ENCODE results near the gene GABRP. TPM values are rescaled to one million over a fixed set of nuclear protein-coding genes. Genes with fewer than 3 reads are reported as not detected.

GABRP gene
- polyA plus RNA-seq, 1 donor from 2014 or later = not detected

DNA sequence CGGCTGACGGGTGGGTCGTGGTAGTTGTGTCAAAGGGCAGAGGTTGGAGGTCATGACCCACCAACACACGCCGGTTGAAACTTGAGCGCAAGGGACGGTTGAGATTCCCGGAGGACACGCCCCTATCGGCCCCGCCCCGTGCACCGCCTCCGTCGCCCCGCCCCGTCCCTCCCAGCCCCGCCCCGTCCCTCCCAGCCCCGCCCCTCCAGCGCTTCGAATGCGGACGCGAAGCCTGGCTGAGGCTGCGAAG, 78.1 kb downstream of the GABRP start:
- no peak overlapping the region for H3K4me2 ChIP-seq (ENCODE audit: low read length)

DNA sequence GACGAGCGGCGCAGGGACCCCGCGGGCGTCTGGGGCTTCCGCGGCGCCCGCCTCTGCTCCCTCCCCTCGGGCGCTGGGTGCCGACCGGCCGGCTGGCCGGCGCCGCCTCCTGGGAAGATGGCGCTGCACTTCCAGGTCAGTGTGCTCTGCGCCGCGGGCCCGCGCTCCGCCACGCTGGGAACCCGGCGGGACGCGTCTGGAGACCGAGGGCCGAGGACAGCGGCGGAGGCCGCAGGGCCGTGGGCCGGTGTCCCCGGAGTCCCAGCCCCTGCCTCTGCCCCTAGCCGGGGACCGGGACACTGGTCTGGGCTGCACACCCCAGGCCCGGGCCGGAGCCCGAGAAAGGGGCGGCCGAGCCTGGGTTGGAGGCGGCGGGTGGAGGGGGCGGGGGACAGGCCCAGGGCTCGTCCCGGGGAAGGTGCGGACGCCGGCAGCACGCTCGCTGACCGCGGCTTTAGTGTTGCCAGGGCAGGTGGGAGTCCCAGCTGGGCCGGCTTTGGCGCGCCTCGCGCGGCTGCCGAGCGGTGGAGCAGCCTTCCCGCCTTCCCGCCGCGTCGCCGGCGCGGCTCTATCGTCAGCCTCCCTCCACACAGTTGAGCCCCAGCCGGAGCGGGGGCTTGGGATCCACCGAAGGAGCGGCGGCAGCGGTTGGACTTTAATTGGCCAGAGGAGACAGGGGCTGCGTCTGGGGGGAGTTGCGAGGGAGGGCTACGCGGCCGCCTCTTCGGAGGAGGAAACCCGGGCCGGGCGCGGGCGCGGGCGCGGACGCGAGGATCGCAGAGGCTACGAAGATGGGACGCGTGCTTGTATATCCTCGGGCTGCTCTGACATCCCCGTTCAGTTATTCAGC, 78.6 kb downstream of the GABRP start, which contains the start of gene RANBP17:
Gene RANBP17 (plus strand): TSS at position 102 of the 850 bp plus-strand sequence.
- Histone ChIP-seq H3K4me2 (ENCODE audit: low read length) (peak within 1 kb of the TSS; percentile 25), H4K20me1 (ENCODE audit: insufficient read depth) (no peaks in the 10 kb centered on the region), H3K27me3 (ENCODE audit: insufficient read depth, low read depth, low read length) (no peaks in the 10 kb centered on the region), H2AFZ (ENCODE audit: low read depth, low read length) (peak within 1 kb of the TSS; percentile 53), H3K9me3 (ENCODE audit: low read length) (no peaks in the 10 kb centered on the region), H3K27ac (ENCODE audit: low read length) (peak within 1 kb of the TSS; percentile 53), H3K36me3 (ENCODE audit: insufficient read depth, low read length) (no peaks in the 10 kb centered on the region), H3F3A (ENCODE audit: insufficient read depth, low read length, poor library complexity, severe bottlenecking) (peaks cover 3% of the 10 kb centered on the region), H3K9me2 (ENCODE audit: insufficient read depth, low read length) (no peaks in the 10 kb centered on the region), H3K4me3 (ENCODE audit: low read length) (peak within 1 kb of the TSS; percentile 88), H3K79me2 (replicated peaks; ENCODE audit: insufficient read depth, low read length) (peaks cover 10% of the 10 kb centered on the region), H3K9ac (ENCODE audit: low read length) (peak within 1 kb of the TSS; percentile 76)
- peak; percentile 65 for TF ChIP-seq MXI1 (conservative IDR thresholded peaks at IDR 0.05; ENCODE audit: poor library complexity, severe bottlenecking)
- TF ChIP-seq SMC3 (conservative IDR thresholded peaks at IDR 0.05; ENCODE audit: poor library complexity) = no peak
- TF ChIP-seq, protein P1, sequence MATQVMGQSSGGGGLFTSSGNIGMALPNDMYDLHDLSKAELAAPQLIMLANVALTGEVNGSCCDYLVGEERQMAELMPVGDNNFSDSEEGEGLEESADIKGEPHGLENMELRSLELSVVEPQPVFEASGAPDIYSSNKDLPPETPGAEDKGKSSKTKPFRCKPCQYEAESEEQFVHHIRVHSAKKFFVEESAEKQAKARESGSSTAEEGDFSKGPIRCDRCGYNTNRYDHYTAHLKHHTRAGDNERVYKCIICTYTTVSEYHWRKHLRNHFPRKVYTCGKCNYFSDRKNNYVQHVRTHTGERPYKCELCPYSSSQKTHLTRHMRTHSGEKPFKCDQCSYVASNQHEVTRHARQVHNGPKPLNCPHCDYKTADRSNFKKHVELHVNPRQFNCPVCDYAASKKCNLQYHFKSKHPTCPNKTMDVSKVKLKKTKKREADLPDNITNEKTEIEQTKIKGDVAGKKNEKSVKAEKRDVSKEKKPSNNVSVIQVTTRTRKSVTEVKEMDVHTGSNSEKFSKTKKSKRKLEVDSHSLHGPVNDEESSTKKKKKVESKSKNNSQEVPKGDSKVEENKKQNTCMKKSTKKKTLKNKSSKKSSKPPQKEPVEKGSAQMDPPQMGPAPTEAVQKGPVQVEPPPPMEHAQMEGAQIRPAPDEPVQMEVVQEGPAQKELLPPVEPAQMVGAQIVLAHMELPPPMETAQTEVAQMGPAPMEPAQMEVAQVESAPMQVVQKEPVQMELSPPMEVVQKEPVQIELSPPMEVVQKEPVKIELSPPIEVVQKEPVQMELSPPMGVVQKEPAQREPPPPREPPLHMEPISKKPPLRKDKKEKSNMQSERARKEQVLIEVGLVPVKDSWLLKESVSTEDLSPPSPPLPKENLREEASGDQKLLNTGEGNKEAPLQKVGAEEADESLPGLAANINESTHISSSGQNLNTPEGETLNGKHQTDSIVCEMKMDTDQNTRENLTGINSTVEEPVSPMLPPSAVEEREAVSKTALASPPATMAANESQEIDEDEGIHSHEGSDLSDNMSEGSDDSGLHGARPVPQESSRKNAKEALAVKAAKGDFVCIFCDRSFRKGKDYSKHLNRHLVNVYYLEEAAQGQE (IDR thresholded peaks at IDR 0.05; ENCODE audit: borderline replicate concordance) = no peak
- TF ChIP-seq EP300 (conservative IDR thresholded peaks at IDR 0.05; ENCODE audit: poor library complexity, severe bottlenecking) = peak; percentile 8
- TF ChIP-seq, protein P2, sequence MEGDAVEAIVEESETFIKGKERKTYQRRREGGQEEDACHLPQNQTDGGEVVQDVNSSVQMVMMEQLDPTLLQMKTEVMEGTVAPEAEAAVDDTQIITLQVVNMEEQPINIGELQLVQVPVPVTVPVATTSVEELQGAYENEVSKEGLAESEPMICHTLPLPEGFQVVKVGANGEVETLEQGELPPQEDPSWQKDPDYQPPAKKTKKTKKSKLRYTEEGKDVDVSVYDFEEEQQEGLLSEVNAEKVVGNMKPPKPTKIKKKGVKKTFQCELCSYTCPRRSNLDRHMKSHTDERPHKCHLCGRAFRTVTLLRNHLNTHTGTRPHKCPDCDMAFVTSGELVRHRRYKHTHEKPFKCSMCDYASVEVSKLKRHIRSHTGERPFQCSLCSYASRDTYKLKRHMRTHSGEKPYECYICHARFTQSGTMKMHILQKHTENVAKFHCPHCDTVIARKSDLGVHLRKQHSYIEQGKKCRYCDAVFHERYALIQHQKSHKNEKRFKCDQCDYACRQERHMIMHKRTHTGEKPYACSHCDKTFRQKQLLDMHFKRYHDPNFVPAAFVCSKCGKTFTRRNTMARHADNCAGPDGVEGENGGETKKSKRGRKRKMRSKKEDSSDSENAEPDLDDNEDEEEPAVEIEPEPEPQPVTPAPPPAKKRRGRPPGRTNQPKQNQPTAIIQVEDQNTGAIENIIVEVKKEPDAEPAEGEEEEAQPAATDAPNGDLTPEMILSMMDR (IDR thresholded peaks at IDR 0.05; ENCODE audit: poor library complexity, severe bottlenecking) = peak; percentile 19
- TF ChIP-seq RAD21 (conservative IDR thresholded peaks at IDR 0.05) = peak; percentile 45
- TF ChIP-seq EZH2 (IDR thresholded peaks at IDR 0.05; ENCODE audit: borderline replicate concordance, insufficient read depth, low read length, poor library complexity, severe bottlenecking) = no peak

More for the DNA sequence above, 78.1 kb downstream of the GABRP start:
- no peaks in the 10 kb centered on the region for H3K9me3 ChIP-seq (ENCODE audit: low read length)
- H4K20me1 ChIP-seq (ENCODE audit: insufficient read depth) = no peaks in the 10 kb centered on the region
- peaks cover 3% of the 10 kb centered on the region for H3F3A ChIP-seq (ENCODE audit: insufficient read depth, low read length, poor library complexity, severe bottlenecking)
- H3K79me2 ChIP-seq (replicated peaks; ENCODE audit: insufficient read depth, low read length) = peaks cover 10% of the 10 kb centered on the region
- H3K4me3 ChIP-seq (ENCODE audit: low read length) = peak overlapping the region; percentile 88
- no peaks in the 10 kb centered on the region for H3K9me2 ChIP-seq (ENCODE audit: insufficient read depth, low read length)
- H2AFZ ChIP-seq (ENCODE audit: low read depth, low read length) = no peak overlapping the region
- no peak overlapping the region for H3K27ac ChIP-seq (ENCODE audit: low read length)
- no peaks in the 10 kb centered on the region for H3K36me3 ChIP-seq (ENCODE audit: insufficient read depth, low read length)
- no peak for TF ChIP-seq MXI1 (conservative IDR thresholded peaks at IDR 0.05; ENCODE audit: poor library complexity, severe bottlenecking)
- TF ChIP-seq, protein P1 (IDR thresholded peaks at IDR 0.05; ENCODE audit: borderline replicate concordance) = no peak
- no peak for TF ChIP-seq EZH2 (IDR thresholded peaks at IDR 0.05; ENCODE audit: borderline replicate concordance, insufficient read depth, low read length, poor library complexity, severe bottlenecking)
- no peak for TF ChIP-seq RAD21 (conservative IDR thresholded peaks at IDR 0.05)
- TF ChIP-seq, protein P2 (IDR thresholded peaks at IDR 0.05; ENCODE audit: poor library complexity, severe bottlenecking) = no peak
- no peak for TF ChIP-seq EP300 (conservative IDR thresholded peaks at IDR 0.05; ENCODE audit: poor library complexity, severe bottlenecking)
- TF ChIP-seq POLR2AphosphoS5 (IDR thresholded peaks at IDR 0.05) = no peak
- no peak for TF ChIP-seq TAF1 (IDR thresholded peaks at IDR 0.05; ENCODE audit: low read depth)
- TF ChIP-seq SMC3 (conservative IDR thresholded peaks at IDR 0.05; ENCODE audit: poor library complexity) = no peak
- H3K9ac ChIP-seq (ENCODE audit: low read length) = peak overlapping the region; percentile 76
- H3K27me3 ChIP-seq (ENCODE audit: insufficient read depth, low read depth, low read length) = no peaks in the 10 kb centered on the region

Measured in neural cell (in vitro differentiated cells).